ENCODE measurements around the gene STAT6.

The STAT6 gene

GRCh38 chr12:57119294-57120085 is 8.3 kb upstream of the STAT6 start:
- Mint-ChIP-seq H3K4me1 (ENCODE audit: low read depth) (peaks cover 22% of the 10 kb centered on the region), H3K9me3 (no peaks in the 10 kb centered on the region), H3K36me3 (ENCODE audit: low read depth) (no peaks in the 10 kb centered on the region), H3K27me3 (peaks cover 2% of the 10 kb centered on the region), H3K27ac (peak overlapping the region; percentile 24), H3K4me3 (no peak overlapping the region)

GRCh38 chr12:57118711-57119271 is 7.6 kb upstream of the STAT6 start:
- Mint-ChIP-seq H3K9me3 (no peaks in the 10 kb centered on the region), H3K27me3 (no peaks in the 10 kb centered on the region), H3K4me3 (no peak overlapping the region), H3K27ac (peak overlapping the region; percentile 24), H3K4me1 (ENCODE audit: low read depth) (peaks cover 18% of the 10 kb centered on the region), H3K36me3 (ENCODE audit: low read depth) (no peaks in the 10 kb centered on the region)

GRCh38 chr12:57116580-57117281 is 5.6 kb upstream of the STAT6 start:
- no peak overlapping the region for H3K27ac Mint-ChIP-seq
- no peaks in the 10 kb centered on the region for H3K9me3 Mint-ChIP-seq
- H3K4me1 Mint-ChIP-seq (ENCODE audit: low read depth) = peaks cover 34% of the 10 kb centered on the region
- no peak overlapping the region for H3K4me3 Mint-ChIP-seq
- no peaks in the 10 kb centered on the region for H3K36me3 Mint-ChIP-seq (ENCODE audit: low read depth)
- no peaks in the 10 kb centered on the region for H3K27me3 Mint-ChIP-seq

- H3K36me3 Mint-ChIP-seq (ENCODE audit: low read depth) = peaks cover 15% of the 10 kb centered on the region
- peaks cover 38% of the 10 kb centered on the region for H3K4me1 Mint-ChIP-seq (ENCODE audit: low read depth)
- H3K4me3 Mint-ChIP-seq = peak overlapping the region; percentile 89
- peak overlapping the region; percentile 99 for H3K27ac Mint-ChIP-seq
- no peaks in the 10 kb centered on the region for H3K27me3 Mint-ChIP-seq
- H3K9me3 Mint-ChIP-seq = no peaks in the 10 kb centered on the region
Observed at GRCh38 chr12:57112492-57113294, 1.5 kb upstream of the STAT6 start.

GRCh38 chr12:57110104-57111030 is 795 bp downstream of the STAT6 start:
- peaks cover 61% of the 10 kb centered on the region for H3K4me1 Mint-ChIP-seq (ENCODE audit: low read depth)
- H3K9me3 Mint-ChIP-seq = no peaks in the 10 kb centered on the region
- peaks cover 36% of the 10 kb centered on the region for H3K36me3 Mint-ChIP-seq (ENCODE audit: low read depth)
- H3K27ac Mint-ChIP-seq = peak overlapping the region; percentile 99
- no peaks in the 10 kb centered on the region for H3K27me3 Mint-ChIP-seq
- H3K4me3 Mint-ChIP-seq = peak overlapping the region; percentile 89

GRCh38 chr12:57109207-57110103 is 1.7 kb downstream of the STAT6 start:
- Mint-ChIP-seq H3K9me3 (no peaks in the 10 kb centered on the region), H3K4me3 (peak overlapping the region; percentile 89)

GRCh38 chr12:57107456-57108155 is 3.6 kb downstream of the STAT6 start:
- H3K9me3 Mint-ChIP-seq = no peaks in the 10 kb centered on the region
- no peaks in the 10 kb centered on the region for H3K27me3 Mint-ChIP-seq
- peaks cover 50% of the 10 kb centered on the region for H3K36me3 Mint-ChIP-seq (ENCODE audit: low read depth)
- peak overlapping the region; percentile 82 for H3K27ac Mint-ChIP-seq
- H3K4me1 Mint-ChIP-seq (ENCODE audit: low read depth) = peaks cover 75% of the 10 kb centered on the region
- peak overlapping the region; percentile 36 for H3K4me3 Mint-ChIP-seq

More at GRCh38 chr12:57109207-57110103, 1.7 kb downstream of the STAT6 start:
- peak overlapping the region; percentile 99 for H3K27ac Mint-ChIP-seq
- H3K36me3 Mint-ChIP-seq (ENCODE audit: low read depth) = peaks cover 42% of the 10 kb centered on the region
- no peaks in the 10 kb centered on the region for H3K27me3 Mint-ChIP-seq
- H3K4me1 Mint-ChIP-seq (ENCODE audit: low read depth) = peaks cover 68% of the 10 kb centered on the region

GRCh38 chr12:57106021-57106708 is 5.0 kb downstream of the STAT6 start:
- Mint-ChIP-seq H3K4me1 (ENCODE audit: low read depth) (peaks cover 75% of the 10 kb centered on the region), H3K36me3 (ENCODE audit: low read depth) (peaks cover 61% of the 10 kb centered on the region), H3K9me3 (no peaks in the 10 kb centered on the region), H3K27ac (no peak overlapping the region), H3K4me3 (no peak overlapping the region), H3K27me3 (no peaks in the 10 kb centered on the region)

GRCh38 chr12:57105011-57105753 is 6.0 kb downstream of the STAT6 start:
- Mint-ChIP-seq H3K4me3 (no peak overlapping the region), H3K36me3 (ENCODE audit: low read depth) (peaks cover 64% of the 10 kb centered on the region), H3K27me3 (no peaks in the 10 kb centered on the region)

GRCh38 chr12:57104292-57104910 is 6.8 kb downstream of the STAT6 start:
- H3K27me3 Mint-ChIP-seq = no peaks in the 10 kb centered on the region
- peaks cover 74% of the 10 kb centered on the region for H3K4me1 Mint-ChIP-seq (ENCODE audit: low read depth)
- H3K4me3 Mint-ChIP-seq = no peak overlapping the region
- H3K9me3 Mint-ChIP-seq = no peaks in the 10 kb centered on the region
- H3K27ac Mint-ChIP-seq = peak overlapping the region; percentile 34
- H3K36me3 Mint-ChIP-seq (ENCODE audit: low read depth) = peaks cover 69% of the 10 kb centered on the region

More at GRCh38 chr12:57105011-57105753, 6.0 kb downstream of the STAT6 start:
- H3K27ac Mint-ChIP-seq = no peak overlapping the region
- H3K9me3 Mint-ChIP-seq = no peaks in the 10 kb centered on the region
- H3K4me1 Mint-ChIP-seq (ENCODE audit: low read depth) = peaks cover 78% of the 10 kb centered on the region

GRCh38 chr12:57103856-57104255 is 7.3 kb downstream of the STAT6 start:
- H3K27me3 Mint-ChIP-seq = no peaks in the 10 kb centered on the region
- H3K4me3 Mint-ChIP-seq = no peak overlapping the region
- H3K9me3 Mint-ChIP-seq = no peaks in the 10 kb centered on the region
- H3K4me1 Mint-ChIP-seq (ENCODE audit: low read depth) = peaks cover 71% of the 10 kb centered on the region
- H3K27ac Mint-ChIP-seq = peak overlapping the region; percentile 52
- peaks cover 72% of the 10 kb centered on the region for H3K36me3 Mint-ChIP-seq (ENCODE audit: low read depth)

Measured in stimulated activated naive CD8-positive, alpha-beta T cell treated with anti-CD3 and anti-CD28 coated beads, Interleukin-15, Interleukin-2, amounts not matched to agents 100 ng/mL and 50 ng/mL, for 24 hours (primary cell).